ENCODE results near the gene YIPF7.

The YIPF7 gene

DNA sequence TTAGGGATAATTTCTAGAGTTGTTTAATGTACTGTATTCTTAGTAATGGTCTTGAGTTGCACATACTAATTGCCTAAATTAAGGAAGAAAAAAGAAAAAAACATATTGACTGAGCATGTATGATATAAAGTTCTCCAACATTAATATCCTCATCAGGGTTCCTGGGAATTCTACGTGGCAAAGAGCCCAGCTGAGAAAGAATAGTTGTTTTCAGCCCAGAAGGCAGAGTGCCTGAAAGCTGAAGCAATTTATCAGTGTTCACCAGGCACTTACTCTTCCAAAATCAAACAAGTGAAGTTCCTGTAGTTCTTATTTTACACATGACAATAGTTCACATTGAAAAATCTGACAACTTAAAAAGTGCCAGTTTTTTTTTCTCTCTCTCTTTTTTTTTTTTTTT is 27.7 kb downstream of the YIPF7 start:
- no peak for DNase-seq (ENCODE audit: low read depth in 2 of 2)

DNA sequence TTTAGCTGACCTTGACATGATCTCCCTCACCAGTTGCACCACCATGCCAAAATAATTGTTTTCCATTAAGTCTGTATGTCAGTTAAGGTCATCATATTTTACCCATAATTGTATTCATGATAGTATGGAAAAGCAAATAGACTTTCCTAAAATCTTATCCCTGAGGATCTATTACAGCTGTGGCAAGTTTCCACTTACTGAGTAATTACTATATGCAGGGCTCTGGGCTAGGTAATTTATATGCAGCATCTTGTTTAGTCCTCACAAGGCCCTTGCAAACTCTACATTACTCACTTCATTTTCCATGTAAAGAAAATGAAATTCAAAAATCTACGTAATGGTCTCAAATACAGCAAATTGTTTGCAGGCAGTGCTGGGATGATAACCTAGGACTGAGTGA is 34.8 kb downstream of the YIPF7 start:
- no peak for DNase-seq (ENCODE audit: low read depth in 2 of 2)

DNA sequence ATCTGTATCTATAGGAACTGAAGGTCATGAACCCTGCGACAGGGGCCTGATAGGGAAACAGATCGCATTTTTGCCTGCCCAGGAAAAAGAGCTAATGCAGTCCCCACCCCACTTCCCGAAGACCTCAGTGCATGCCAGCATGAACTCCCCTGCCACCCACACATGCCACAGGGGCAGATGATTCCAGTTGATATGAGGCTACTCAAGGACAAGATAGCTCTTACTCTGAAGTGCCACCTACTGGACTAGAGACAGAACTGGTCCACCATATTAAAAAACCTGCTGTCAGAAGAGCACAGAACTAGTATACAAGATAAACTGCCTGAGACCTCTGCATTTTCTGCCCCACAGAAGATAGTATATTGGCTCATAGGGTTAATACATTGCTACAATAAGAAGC is 68.0 kb downstream of the YIPF7 start:
- DNase-seq (ENCODE audit: low read depth in 2 of 2), result no peak

- DNase-seq (ENCODE audit: low read depth in 2 of 2), result no peak
These were observed 71.2 kb downstream of the YIPF7 start for GRCh38 chr4:44580231-44580630.

- no peak for DNase-seq (ENCODE audit: low read depth in 2 of 2)
These were observed 72.5 kb downstream of the YIPF7 start for GRCh38 chr4:44578954-44579353.

All from stimulated activated CD8-positive, alpha-beta memory T cell treated with anti-CD3 and anti-CD28 coated beads, Interleukin-2, amount 100 ng/mL, for 1 hour (primary cell).